ENCODE results near the gene BTBD2.

Gene BTBD2

GRCh38 chr19:1984357-1984756 is 31.2 kb downstream of the BTBD2 start:
- Histone ChIP-seq H3K9me3 (ENCODE audit: control insufficient read depth, insufficient read depth, low read length) (no peaks in the 10 kb centered on the region), H3K4me1 (ENCODE audit: insufficient read depth, low read length) (no peaks in the 10 kb centered on the region), H3K36me3 (ENCODE audit: insufficient read depth, low read length) (peaks cover 8% of the 10 kb centered on the region), H3K9ac (ENCODE audit: low read depth, low read length) (no peak overlapping the region)

- Histone ChIP-seq H3K36me3 (ENCODE audit: insufficient read depth, low read length) (peaks cover 8% of the 10 kb centered on the region), H3K4me1 (ENCODE audit: insufficient read depth, low read length) (no peaks in the 10 kb centered on the region), H3K9me3 (ENCODE audit: control insufficient read depth, insufficient read depth, low read length) (no peaks in the 10 kb centered on the region), H3K9ac (ENCODE audit: low read depth, low read length) (no peak overlapping the region)
These were observed 34.3 kb downstream of the BTBD2 start for GRCh38 chr19:1981253-1981652.

- Histone ChIP-seq H3K4me1 (ENCODE audit: insufficient read depth, low read length) (no peaks in the 10 kb centered on the region), H3K36me3 (ENCODE audit: insufficient read depth, low read length) (peaks cover 8% of the 10 kb centered on the region), H3K9ac (ENCODE audit: low read depth, low read length) (no peak overlapping the region), H3K9me3 (ENCODE audit: control insufficient read depth, insufficient read depth, low read length) (no peaks in the 10 kb centered on the region)
These were observed 34.7 kb downstream of the BTBD2 start for GRCh38 chr19:1980809-1981181.

DNA sequence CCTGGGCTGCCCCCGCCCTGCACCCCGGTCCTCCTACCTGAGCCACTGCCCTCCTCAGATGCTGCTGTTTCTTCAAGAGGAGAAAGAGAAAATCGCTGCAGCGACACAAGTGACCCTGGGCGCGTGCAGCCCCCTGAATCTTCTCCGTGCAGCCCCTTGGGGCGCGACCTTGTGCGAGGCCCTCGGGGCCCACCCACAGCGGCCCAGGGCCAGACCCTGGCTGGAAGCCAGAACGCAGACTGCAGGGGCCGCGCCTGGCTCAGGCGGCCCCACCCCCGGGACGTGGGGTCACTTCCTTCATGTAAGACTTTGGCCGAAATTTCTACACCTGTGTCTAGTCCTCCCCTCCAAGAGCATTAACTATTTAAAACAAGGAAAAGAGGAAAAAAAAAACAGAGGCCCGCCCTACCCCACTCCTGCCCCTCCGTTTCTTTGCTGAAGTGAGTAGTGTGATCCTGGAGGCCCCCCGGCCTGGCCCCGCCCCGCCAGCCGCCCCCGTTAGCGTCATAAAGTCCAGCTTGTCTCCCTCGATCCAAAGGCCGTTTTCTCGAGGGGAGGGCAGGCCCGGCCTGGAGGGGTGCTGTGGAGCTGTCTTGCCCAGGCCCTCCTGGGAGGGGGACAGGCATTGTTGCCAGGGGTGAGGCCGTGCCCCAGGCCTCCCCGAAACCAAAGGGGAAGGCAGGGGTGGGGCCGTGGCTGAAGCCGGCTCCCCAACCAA is 35.3 kb downstream of the BTBD2 start:
- Histone ChIP-seq H3K36me3 (ENCODE audit: insufficient read depth, low read length) (peaks cover 8% of the 10 kb centered on the region), H3K9ac (ENCODE audit: low read depth, low read length) (no peak overlapping the region)

DNA sequence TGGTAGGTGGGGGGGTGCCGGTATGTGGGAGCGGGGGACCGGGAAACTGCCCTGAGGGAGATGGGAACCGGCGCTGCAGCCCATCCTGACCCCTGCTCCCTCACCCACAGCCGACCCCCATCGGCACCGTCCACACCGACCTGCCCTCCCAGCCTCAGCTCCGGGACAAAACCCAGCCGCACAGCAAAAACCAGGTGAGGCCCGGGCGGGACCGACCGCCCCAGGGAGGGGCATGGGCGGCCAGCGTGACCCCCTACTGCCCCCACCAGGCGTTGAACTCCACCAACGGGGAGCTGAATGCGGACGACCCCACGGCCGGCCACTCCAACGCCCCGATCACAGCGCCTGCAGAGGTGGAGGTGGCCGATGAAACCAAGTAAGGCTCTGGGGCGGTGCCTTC is 35.9 kb downstream of the BTBD2 start:
- no peak overlapping the region for H3K9ac ChIP-seq (ENCODE audit: low read depth, low read length)
- H3K9me3 ChIP-seq (ENCODE audit: control insufficient read depth, insufficient read depth, low read length), result no peaks in the 10 kb centered on the region
- peaks cover 5% of the 10 kb centered on the region; the same call in 1 of the 2 replicates for H3K36me3 ChIP-seq (ENCODE audit: insufficient read depth, low read length)
- H3K4me1 ChIP-seq (ENCODE audit: insufficient read depth, low read length), result no peaks in the 10 kb centered on the region

More for the DNA sequence above, 35.3 kb downstream of the BTBD2 start:
- Histone ChIP-seq H3K9me3 (ENCODE audit: control insufficient read depth, insufficient read depth, low read length) (no peaks in the 10 kb centered on the region), H3K4me1 (ENCODE audit: insufficient read depth, low read length) (no peaks in the 10 kb centered on the region)

- Histone ChIP-seq H3K4me1 (ENCODE audit: insufficient read depth, low read length) (no peaks in the 10 kb centered on the region), H3K9me3 (ENCODE audit: control insufficient read depth, insufficient read depth, low read length) (no peaks in the 10 kb centered on the region), H3K9ac (ENCODE audit: low read depth, low read length) (no peak overlapping the region), H3K36me3 (ENCODE audit: insufficient read depth, low read length) (peaks cover 5% of the 10 kb centered on the region; the same call in 1 of the 2 replicates)
These were observed 36.5 kb downstream of the BTBD2 start for GRCh38 chr19:1979017-1979416.

- no peaks in the 10 kb centered on the region for H3K4me1 ChIP-seq (ENCODE audit: insufficient read depth, low read length)
- peaks cover 5% of the 10 kb centered on the region; the same call in 1 of the 2 replicates for H3K36me3 ChIP-seq (ENCODE audit: insufficient read depth, low read length)
- H3K9me3 ChIP-seq (ENCODE audit: control insufficient read depth, insufficient read depth, low read length), result no peaks in the 10 kb centered on the region
- H3K9ac ChIP-seq (ENCODE audit: low read depth, low read length), result no peak overlapping the region
These were observed 37.1 kb downstream of the BTBD2 start for GRCh38 chr19:1978346-1978894.

GRCh38 chr19:1977120-1977519 is 38.4 kb downstream of the BTBD2 start:
- Histone ChIP-seq H3K9ac (ENCODE audit: low read depth, low read length) (no peak overlapping the region), H3K4me1 (ENCODE audit: insufficient read depth, low read length) (no peaks in the 10 kb centered on the region), H3K9me3 (ENCODE audit: control insufficient read depth, insufficient read depth, low read length) (no peaks in the 10 kb centered on the region), H3K36me3 (ENCODE audit: insufficient read depth, low read length) (peaks cover 5% of the 10 kb centered on the region; the same call in 1 of the 2 replicates)

DNA sequence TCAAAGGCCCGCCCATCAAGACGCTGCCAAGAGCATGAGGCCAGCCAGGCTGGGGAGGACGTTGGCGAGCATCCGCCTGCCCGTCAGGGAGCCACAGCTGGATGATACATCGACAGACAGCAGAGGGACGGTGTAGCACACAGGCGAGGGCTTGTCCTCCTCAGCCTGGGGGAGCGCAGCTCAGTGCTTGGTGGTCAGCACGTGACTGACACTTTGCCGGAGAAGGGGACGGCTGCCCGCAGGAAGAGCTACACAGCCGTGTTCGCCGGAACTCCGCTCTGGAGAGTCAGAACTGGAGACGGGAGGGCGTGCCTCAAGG is 40.4 kb downstream of the BTBD2 start:
- H3K36me3 ChIP-seq (ENCODE audit: insufficient read depth, low read length), result no peaks in the 10 kb centered on the region
- H3K9me3 ChIP-seq (ENCODE audit: control insufficient read depth, insufficient read depth, low read length), result no peaks in the 10 kb centered on the region
- no peaks in the 10 kb centered on the region for H3K4me1 ChIP-seq (ENCODE audit: insufficient read depth, low read length)
- H3K9ac ChIP-seq (ENCODE audit: low read depth, low read length), result no peak overlapping the region

DNA sequence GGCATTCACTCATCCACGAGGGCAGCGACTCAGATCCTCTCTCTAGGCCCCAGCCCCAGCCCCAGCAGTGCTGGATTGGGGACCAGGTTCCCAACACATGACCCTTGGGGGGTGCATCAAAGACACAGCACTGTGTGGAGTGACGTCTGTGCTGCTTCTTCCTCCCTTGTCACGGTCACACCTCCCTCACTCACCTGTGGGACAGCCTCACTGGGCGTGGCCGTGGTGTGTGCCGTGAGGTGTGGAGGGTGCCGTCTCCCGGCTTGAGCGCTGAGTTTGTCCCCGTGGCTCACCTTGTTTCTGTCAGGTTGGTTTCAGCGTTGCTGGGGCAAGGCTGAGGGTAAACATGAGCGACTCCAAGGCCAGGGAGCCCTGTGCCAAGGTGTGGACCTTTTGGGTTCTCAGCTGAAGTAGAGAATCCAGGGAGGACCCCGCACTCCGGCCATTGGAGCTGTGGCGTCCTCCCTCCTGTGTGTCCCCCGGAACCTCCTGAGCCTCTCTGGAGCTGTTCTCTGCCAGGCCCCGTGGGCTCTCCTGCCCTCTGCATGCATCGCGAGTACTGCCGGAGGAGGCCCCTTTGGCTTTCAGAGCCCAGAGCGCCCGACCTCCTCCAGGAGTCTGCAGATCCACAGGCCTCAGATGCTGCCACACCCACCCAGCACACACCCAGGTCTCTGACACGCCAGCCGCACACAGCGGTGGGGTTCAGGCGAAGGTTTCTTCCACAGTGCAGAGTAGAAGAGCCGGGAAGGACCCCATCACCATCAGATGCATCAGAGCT is 40.9 kb downstream of the BTBD2 start:
- Histone ChIP-seq H3K4me1 (ENCODE audit: insufficient read depth, low read length) (no peaks in the 10 kb centered on the region), H3K9ac (ENCODE audit: low read depth, low read length) (no peak overlapping the region), H3K36me3 (ENCODE audit: insufficient read depth, low read length) (no peaks in the 10 kb centered on the region)

GRCh38 chr19:1970806-1971502 is 44.6 kb downstream of the BTBD2 start:
- no peaks in the 10 kb centered on the region for H3K9me3 ChIP-seq (ENCODE audit: control insufficient read depth, insufficient read depth, low read length)
- no peak overlapping the region for H3K9ac ChIP-seq (ENCODE audit: low read depth, low read length)
- no peaks in the 10 kb centered on the region for H3K4me1 ChIP-seq (ENCODE audit: insufficient read depth, low read length)
- no peaks in the 10 kb centered on the region; the same call in 1 of the 2 replicates for H3K36me3 ChIP-seq (ENCODE audit: insufficient read depth, low read length)

More for the DNA sequence above, 40.9 kb downstream of the BTBD2 start:
- H3K9me3 ChIP-seq (ENCODE audit: control insufficient read depth, insufficient read depth, low read length), result no peaks in the 10 kb centered on the region

- Histone ChIP-seq H3K9ac (ENCODE audit: low read depth, low read length) (no peak overlapping the region), H3K9me3 (ENCODE audit: control insufficient read depth, insufficient read depth, low read length) (no peaks in the 10 kb centered on the region), H3K4me1 (ENCODE audit: insufficient read depth, low read length) (no peaks in the 10 kb centered on the region), H3K36me3 (ENCODE audit: insufficient read depth, low read length) (no peaks in the 10 kb centered on the region; the same call in 1 of the 2 replicates)
These were observed 45.3 kb downstream of the BTBD2 start for GRCh38 chr19:1970003-1970805.

DNA sequence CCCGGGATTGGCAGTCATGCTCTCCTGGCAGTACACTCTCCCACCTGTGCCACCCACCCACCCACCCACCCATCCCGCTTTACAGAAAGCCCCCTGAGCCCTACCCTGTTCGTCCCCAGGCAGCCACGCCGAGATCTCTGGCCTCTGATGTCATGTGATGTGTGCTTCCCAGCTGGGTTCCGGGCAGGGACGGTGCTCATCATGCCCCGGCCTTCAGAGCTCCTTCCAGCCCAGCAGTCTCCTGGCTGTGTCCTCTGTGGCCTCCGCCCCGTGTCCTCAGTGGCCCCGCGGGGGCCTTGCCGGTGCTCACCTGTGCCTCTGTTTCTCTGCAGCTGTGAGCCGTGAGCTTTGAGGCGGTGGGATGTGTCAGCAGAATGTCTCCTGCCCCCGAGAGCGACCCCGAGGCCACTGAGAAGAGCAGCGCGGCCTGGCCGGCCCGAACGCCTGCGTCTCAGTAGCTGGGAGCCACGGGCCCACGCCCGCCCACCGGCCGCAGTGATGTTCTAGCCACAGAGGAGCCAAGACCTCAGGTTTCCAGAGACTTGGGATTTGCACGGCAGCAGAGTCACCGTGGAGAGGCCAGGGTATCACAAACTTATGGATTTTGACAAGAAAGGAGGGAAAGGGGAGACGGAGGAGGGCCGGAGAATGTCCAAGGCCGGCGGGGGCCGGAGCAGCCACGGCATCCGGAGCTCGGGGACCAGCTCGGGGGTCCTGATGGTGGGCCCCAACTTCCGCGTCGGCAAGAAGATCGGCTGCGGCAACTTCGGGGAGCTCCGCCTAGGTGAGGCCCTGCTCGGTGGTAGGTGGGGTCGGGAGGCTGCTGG is 46.1 kb downstream of the BTBD2 start:
- H3K9ac ChIP-seq (ENCODE audit: low read depth, low read length), result no peak overlapping the region
- no peaks in the 10 kb centered on the region; the same call in 1 of the 2 replicates for H3K36me3 ChIP-seq (ENCODE audit: insufficient read depth, low read length)
- no peaks in the 10 kb centered on the region for H3K9me3 ChIP-seq (ENCODE audit: control insufficient read depth, insufficient read depth, low read length)
- H3K4me1 ChIP-seq (ENCODE audit: insufficient read depth, low read length), result no peaks in the 10 kb centered on the region

Measured in ES-I3 (cell line).